ENCODE measurements around the gene ZNF613.
"Not testable (repeated sequence)": the region's sequence is repeated elsewhere in the genome, so short reads cannot be mapped to it uniquely, and the experiment has no call there.

Gene ZNF613

DNA sequence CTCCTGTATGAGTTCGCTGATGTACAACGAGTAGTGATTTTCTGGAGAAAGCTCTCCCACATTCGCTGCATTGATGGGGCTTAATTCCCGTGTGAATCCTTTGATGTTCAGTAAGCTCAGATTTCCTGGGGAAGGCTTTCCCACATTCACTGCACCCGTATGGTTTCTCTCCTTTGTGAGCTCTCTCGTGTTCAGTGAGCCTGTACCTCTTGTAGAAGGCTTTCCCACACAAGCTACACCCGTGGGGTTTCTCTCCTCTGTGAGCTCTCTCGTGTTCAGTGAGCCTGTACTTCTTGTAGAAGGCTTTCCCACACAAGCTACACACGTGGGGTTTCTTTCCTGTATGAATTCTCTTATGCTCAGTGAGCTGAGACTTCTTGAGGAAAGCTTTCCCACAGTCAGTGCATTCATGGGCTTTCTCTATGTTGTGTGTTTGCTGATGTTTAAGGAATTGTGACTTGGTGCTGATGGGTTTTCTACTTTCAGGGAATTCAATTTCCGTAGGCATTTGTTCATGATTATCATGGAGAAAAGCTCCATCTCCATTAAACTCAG, 36.0 kb upstream of the ZNF613 start:
- TF ChIP-seq, protein P1, sequence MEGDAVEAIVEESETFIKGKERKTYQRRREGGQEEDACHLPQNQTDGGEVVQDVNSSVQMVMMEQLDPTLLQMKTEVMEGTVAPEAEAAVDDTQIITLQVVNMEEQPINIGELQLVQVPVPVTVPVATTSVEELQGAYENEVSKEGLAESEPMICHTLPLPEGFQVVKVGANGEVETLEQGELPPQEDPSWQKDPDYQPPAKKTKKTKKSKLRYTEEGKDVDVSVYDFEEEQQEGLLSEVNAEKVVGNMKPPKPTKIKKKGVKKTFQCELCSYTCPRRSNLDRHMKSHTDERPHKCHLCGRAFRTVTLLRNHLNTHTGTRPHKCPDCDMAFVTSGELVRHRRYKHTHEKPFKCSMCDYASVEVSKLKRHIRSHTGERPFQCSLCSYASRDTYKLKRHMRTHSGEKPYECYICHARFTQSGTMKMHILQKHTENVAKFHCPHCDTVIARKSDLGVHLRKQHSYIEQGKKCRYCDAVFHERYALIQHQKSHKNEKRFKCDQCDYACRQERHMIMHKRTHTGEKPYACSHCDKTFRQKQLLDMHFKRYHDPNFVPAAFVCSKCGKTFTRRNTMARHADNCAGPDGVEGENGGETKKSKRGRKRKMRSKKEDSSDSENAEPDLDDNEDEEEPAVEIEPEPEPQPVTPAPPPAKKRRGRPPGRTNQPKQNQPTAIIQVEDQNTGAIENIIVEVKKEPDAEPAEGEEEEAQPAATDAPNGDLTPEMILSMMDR (IDR thresholded peaks at IDR 0.05): no peak
- peaks cover 0 to 7% of the 10 kb centered on the region in 2 experiments for H3K4me1 ChIP-seq (ENCODE audit: control insufficient read depth in 1 of 2, insufficient read depth in 1 of 2, low read depth in 1 of 2, low read length in 1 of 2)
- peaks cover 46% of the 10 kb centered on the region for H3K36me3 ChIP-seq
- peaks cover 9% of the 10 kb centered on the region for H3K27me3 ChIP-seq
- H3K27ac ChIP-seq: no peak overlapping the region
- peaks cover 85% of the 10 kb centered on the region for H3K9me3 ChIP-seq
- no peak overlapping the region for H3K4me3 ChIP-seq (ENCODE audit: low read depth in 1 of 2, low read length in 1 of 2)

DNA sequence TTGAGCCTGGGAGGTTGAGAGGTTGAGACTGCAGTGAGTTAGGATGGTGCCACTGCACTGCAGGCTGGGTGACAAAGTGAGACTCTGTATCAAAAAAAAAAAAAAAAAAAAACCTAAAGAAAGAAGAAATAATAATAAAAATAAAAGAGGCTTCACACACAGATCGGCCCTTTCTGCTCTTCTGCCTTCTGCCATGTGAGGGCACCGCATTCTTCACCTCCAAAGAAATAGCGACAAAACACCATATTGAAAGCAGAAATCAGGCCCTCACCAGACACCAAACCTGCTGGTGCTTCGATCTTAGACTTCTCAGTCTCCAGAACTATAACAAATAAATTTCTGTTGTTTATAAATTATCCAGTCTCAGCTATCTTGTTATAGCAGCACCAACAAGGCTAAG, 25.4 kb upstream of the ZNF613 start:
- peaks cover 15% of the 10 kb centered on the region for H3K36me3 ChIP-seq
- H3K9me3 ChIP-seq: peaks cover 33% of the 10 kb centered on the region

DNA sequence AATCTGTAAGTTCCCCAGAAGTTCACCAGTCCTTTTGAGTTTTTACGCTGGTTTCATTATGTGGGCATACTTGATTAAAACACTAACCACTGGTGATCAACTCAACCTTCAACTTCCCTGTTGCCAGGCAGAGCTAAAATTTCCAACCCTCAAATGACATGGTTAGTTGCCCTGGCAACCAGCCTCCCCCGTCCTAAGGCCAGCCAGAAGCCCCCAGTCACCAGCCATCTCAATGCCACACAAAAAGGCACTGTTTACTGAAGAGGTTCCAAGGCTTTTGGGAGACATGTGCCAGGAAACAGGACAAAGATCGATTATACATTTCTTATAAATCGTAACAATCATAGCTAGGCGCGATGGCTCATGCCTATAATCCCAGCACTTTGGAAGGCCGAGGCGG, 24.1 kb upstream of the ZNF613 start:
- H3K4me3 ChIP-seq (ENCODE audit: low read depth in 1 of 2, low read length in 1 of 2): no peak overlapping the region
- H3K27me3 ChIP-seq: peaks cover 24% of the 10 kb centered on the region
- H3K27ac ChIP-seq: no peak overlapping the region
- peaks cover 11 to 12% of the 10 kb centered on the region in 2 experiments for H3K4me1 ChIP-seq (ENCODE audit: control insufficient read depth in 1 of 2, insufficient read depth in 1 of 2, low read depth in 1 of 2, low read length in 1 of 2)
- peaks cover 10% of the 10 kb centered on the region for H3K36me3 ChIP-seq
- TF ChIP-seq, protein P1 (IDR thresholded peaks at IDR 0.05): no peak
- peaks cover 24% of the 10 kb centered on the region for H3K9me3 ChIP-seq

More for the DNA sequence above, 25.4 kb upstream of the ZNF613 start:
- Histone ChIP-seq H3K27ac (no peak overlapping the region), H3K4me1 (ENCODE audit: control insufficient read depth in 1 of 2, insufficient read depth in 1 of 2, low read depth in 1 of 2, low read length in 1 of 2) (peaks cover 11 to 12% of the 10 kb centered on the region in 2 experiments), H3K4me3 (ENCODE audit: low read depth in 1 of 2, low read length in 1 of 2) (no peak overlapping the region), H3K27me3 (peaks cover 10% of the 10 kb centered on the region)
- TF ChIP-seq, protein P1 (IDR thresholded peaks at IDR 0.05): no peak

DNA sequence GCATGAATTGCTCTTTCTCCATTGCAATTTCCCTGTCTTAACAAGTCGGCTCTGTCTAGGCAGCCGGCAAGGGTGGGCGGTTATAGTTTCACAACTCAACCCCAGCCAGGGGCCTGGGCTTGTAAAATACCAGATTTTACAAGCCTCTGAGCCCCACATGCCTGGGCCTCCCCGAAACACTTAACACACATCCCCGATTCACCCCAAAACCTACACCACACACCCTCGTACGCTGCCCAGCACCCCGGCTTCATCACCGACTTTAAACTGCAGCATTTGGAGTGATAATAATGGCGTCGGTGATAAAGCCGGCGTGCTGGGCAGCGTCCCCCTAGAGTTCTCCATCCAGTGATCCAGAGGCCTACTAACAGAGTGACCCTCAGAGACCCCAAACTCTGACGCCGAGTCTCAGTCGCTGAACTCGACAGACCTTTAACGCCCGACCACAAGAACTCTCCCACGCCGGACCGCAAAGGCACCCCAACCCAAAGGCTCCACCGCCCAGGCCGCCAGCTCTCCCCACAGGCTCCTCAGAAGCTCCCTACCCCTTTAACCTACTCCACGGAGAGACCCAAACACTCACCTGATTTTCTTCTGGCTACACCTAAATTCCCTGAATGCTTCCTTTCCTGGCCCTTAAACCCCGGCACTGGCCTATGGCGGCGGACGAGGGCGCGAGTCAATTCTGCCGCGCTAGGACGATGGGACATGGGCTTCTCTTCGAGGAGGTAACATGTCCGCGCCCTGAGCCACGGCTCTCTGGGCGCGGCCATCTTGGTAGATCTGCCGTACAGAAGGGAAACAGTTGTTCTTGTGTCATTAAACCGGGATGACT, 22.7 kb upstream of the ZNF613 start, which contains the start of gene ZNF649:
Gene ZNF649 (minus strand): TSS at position 687 of the 835 bp plus-strand sequence. CDS start 4,910 bp downstream, outside the sequence.
- Histone ChIP-seq H3K27ac (peak within 1 kb of the TSS; percentile 46), H3K27me3 (peaks cover 27% of the 10 kb centered on the region), H3K4me1 (ENCODE audit: control insufficient read depth in 1 of 2, insufficient read depth in 1 of 2, low read depth in 1 of 2, low read length in 1 of 2) (peaks cover 11 to 12% of the 10 kb centered on the region in 2 experiments), H3K9me3 (peaks cover 17% of the 10 kb centered on the region), H3K4me3 (ENCODE audit: low read depth in 1 of 2, low read length in 1 of 2) (peak within 1 kb of the TSS; percentile 64 to 72), H3K36me3 (peaks cover 3% of the 10 kb centered on the region)
- TF ChIP-seq, protein P1 (IDR thresholded peaks at IDR 0.05): no peak

DNA sequence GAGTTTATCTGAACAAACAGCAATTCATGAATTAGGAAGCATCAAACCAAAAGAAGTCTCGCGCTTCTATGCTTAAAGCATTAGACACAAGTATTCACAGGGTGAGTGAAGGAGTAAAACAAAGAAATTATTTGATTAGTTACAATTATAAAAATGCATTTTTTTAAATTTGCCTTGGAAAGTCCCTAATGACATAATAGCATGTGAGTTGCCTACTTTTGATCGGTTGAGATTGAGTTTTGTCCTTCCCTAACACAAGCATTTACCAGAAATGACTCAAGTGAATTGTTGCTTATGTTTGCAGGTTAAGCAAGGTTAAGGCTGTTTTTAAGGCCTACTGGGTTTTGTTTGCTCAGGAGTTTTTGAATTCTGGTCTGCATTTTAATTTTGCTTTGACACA, 22.1 kb upstream of the ZNF613 start:
- Histone ChIP-seq H3K9me3 (peaks cover 12% of the 10 kb centered on the region), H3K27ac (no peak overlapping the region), H3K27me3 (peaks cover 27% of the 10 kb centered on the region), H3K36me3 (no peaks in the 10 kb centered on the region), H3K4me1 (ENCODE audit: control insufficient read depth in 1 of 2, insufficient read depth in 1 of 2, low read depth in 1 of 2, low read length in 1 of 2) (peaks cover 11 to 12% of the 10 kb centered on the region in 2 experiments), H3K4me3 (ENCODE audit: low read depth in 1 of 2, low read length in 1 of 2) (peak overlapping the region; percentile 64 to 72)
- TF ChIP-seq, protein P1 (IDR thresholded peaks at IDR 0.05): no peak

GRCh38 chr19:51905639-51906038, 21.6 kb upstream of the ZNF613 start:
- H3K4me3 ChIP-seq (ENCODE audit: low read depth in 1 of 2, low read length in 1 of 2); H3K9me3 ChIP-seq; H3K36me3 ChIP-seq; H3K27ac ChIP-seq: not testable (repeated sequence)
- peaks cover 11 to 12% of the 10 kb centered on the region in 2 experiments for H3K4me1 ChIP-seq (ENCODE audit: control insufficient read depth in 1 of 2, insufficient read depth in 1 of 2, low read depth in 1 of 2, low read length in 1 of 2)
- H3K27me3 ChIP-seq: peaks cover 27% of the 10 kb centered on the region

DNA sequence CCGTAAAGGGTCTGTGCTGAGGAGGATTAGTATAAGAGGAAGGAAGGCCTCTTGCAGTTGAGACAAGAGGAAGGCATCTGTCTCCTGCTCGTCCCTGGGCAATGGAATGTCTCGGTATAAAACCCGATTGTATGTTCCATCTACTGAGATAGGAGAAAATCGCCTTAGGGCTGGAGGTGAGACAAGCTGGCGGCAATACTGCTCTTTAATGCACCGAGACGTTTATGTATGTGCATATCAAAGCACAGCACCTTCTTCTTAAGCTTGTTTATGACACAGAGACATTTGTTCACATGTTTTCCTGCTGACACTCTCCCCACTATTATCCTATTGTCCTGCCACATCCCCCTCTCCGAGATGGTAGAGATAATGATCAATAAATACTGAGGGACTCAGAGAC, 21.2 kb upstream of the ZNF613 start:
- H3K27ac ChIP-seq; H3K4me3 ChIP-seq (ENCODE audit: low read depth in 1 of 2, low read length in 1 of 2); H3K9me3 ChIP-seq; H3K36me3 ChIP-seq: not testable (repeated sequence)
- Histone ChIP-seq H3K27me3 (peaks cover 27% of the 10 kb centered on the region), H3K4me1 (ENCODE audit: control insufficient read depth in 1 of 2, insufficient read depth in 1 of 2, low read depth in 1 of 2, low read length in 1 of 2) (peaks cover 11 to 12% of the 10 kb centered on the region in 2 experiments)

DNA sequence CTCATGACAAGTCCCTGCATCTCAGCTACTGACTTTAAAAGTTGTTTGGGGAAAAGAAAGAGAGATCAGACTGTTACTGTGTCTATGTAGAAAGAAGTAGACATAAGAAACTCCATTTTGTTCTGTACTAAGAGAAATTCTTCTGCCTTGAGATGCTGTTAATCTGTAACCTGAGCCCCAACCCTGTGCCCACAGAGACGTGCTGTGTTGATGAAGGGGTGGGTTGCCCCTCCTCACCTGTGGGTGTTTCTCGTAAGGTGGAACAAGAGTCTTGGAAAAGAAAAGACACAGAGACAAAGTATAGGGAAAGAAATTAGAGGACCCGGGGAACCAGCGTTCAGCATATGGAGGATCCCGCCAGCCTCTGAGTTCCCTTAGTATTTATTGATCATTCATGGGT, 19.3 kb upstream of the ZNF613 start:
- H3K36me3 ChIP-seq; H3K27ac ChIP-seq; H3K9me3 ChIP-seq; H3K4me3 ChIP-seq (ENCODE audit: low read depth in 1 of 2, low read length in 1 of 2): not testable (repeated sequence)
- Histone ChIP-seq H3K4me1 (ENCODE audit: control insufficient read depth in 1 of 2, insufficient read depth in 1 of 2, low read depth in 1 of 2, low read length in 1 of 2) (peaks cover 11 to 12% of the 10 kb centered on the region in 2 experiments), H3K27me3 (peaks cover 27% of the 10 kb centered on the region)
